ENCODE results near the gene PIH1D1.

Gene PIH1D1

GRCh38 chr19:49396738-49397505 lies 54.7 kb downstream of the PIH1D1 start:
- in situ Hi-C loops (cut with HindIII; ENCODE audit: low sequenced_read_pairs) = no loop called here
